Hepatic stellate cell (primary cell): Measurements from ENCODE around the gene YWHAQ.
A peak's percentile ranks its signal among the peaks of the same experiment; 100 is the strongest.

Experiments
- DNase-seq: peaks from one replicate; pipeline ENCODE4 v3.0.0; 2011; ENCODE audit warnings: low spot score

The YWHAQ gene

GRCh38 chr2:9630736-9631552 lies at the start of gene YWHAQ:
TSS of gene YWHAQ (minus strand) at chr2:9630997. CDS start at chr2:9630452, 545 bp downstream.
- DNase-seq, result peak; percentile 99

GRCh38 chr2:9680082-9680481 lies 49.3 kb upstream of the YWHAQ start:
- DNase-seq, result no peak

- DNase-seq, result no peak
Measured at GRCh38 chr2:9679218-9679617, 48.4 kb upstream of the YWHAQ start.

GRCh38 chr2:9678544-9678943 lies 47.7 kb upstream of the YWHAQ start:
- no peak for DNase-seq

GRCh38 chr2:9675415-9676351 lies 44.9 kb upstream of the YWHAQ start:
- peak; percentile 82 for DNase-seq

GRCh38 chr2:9674891-9675414 lies 44.2 kb upstream of the YWHAQ start:
- DNase-seq, result no peak

- DNase-seq, result no peak
Measured at GRCh38 chr2:9673914-9674481, 43.2 kb upstream of the YWHAQ start.

GRCh38 chr2:9668687-9669345 lies 38.0 kb upstream of the YWHAQ start:
- DNase-seq, result no peak

GRCh38 chr2:9667826-9668225 lies 37.0 kb upstream of the YWHAQ start:
- no peak for DNase-seq

GRCh38 chr2:9666306-9666705 lies 35.5 kb upstream of the YWHAQ start:
- no peak for DNase-seq

- peak; percentile 80 for DNase-seq
Measured at GRCh38 chr2:9665898-9666297, 35.1 kb upstream of the YWHAQ start.

- no peak for DNase-seq
Measured at GRCh38 chr2:9664365-9664764, 33.6 kb upstream of the YWHAQ start.

GRCh38 chr2:9663008-9663879 lies 32.4 kb upstream of the YWHAQ start:
- no peak for DNase-seq

GRCh38 chr2:9661261-9661660 lies 30.5 kb upstream of the YWHAQ start:
- no peak for DNase-seq

GRCh38 chr2:9660781-9661180 lies 30.0 kb upstream of the YWHAQ start:
- DNase-seq, result no peak

- no peak for DNase-seq
Measured at GRCh38 chr2:9660154-9660553, 29.4 kb upstream of the YWHAQ start.

GRCh38 chr2:9658972-9659371 lies 28.2 kb upstream of the YWHAQ start:
- DNase-seq, result no peak

- no peak for DNase-seq
Measured at GRCh38 chr2:9657731-9658130, 26.9 kb upstream of the YWHAQ start.

GRCh38 chr2:9657083-9657482 lies 26.3 kb upstream of the YWHAQ start:
- no peak for DNase-seq

- peak; percentile 95 for DNase-seq
Measured at GRCh38 chr2:9656270-9656766, 25.5 kb upstream of the YWHAQ start.
